H1 (cell line): ENCODE results near the gene PNCK. TPM values are rescaled to one million over a fixed set of nuclear protein-coding genes. Genes with fewer than 3 reads are reported as not detected.

Source experiments
- CTCF ChIA-PET: fragments of 300-600 bp; sonication (Branson Sonifier 250); formaldehyde crosslinking; loops from one replicate; lab custom pipeline; 2021; ENCODE audit not compliant: partially characterized antibody; lab: Charles Lee
- POLR2A ChIA-PET: fragments of 300-600 bp; sonication (Branson Sonifier 250); formaldehyde crosslinking; loops from one replicate; lab custom pipeline; 2021; ENCODE audit warnings: inconsistent platforms; ENCODE audit not compliant: partially characterized antibody; lab: Charles Lee
- DNase-seq, 2 experiments: peaks; one replicate each; pipeline versions ENCODE4 v3.0.0 to v3.0.0-alpha.2; 2010 to 2022; ENCODE audit warnings: low spot score in 2 of 2, low read depth in 1 of 2, mixed read lengths in 1 of 2
- FAIRE-seq: peaks from 2 replicates; lab custom pipeline; 2011; peaks lifted over from hg19 to GRCh38; lab: Jason Lieb, UNC
- H2AFZ ChIP-seq: 2 replicates; pipeline ENCODE4 v1.8.1; 2012; ENCODE audit warnings: low read length, inconsistent platforms
- H2AK5ac ChIP-seq: 2 replicates; pipeline ENCODE4 v1.6.1; 2013; ENCODE audit warnings: low read depth, low read length
- H2BK120ac ChIP-seq: replicated peaks from 2 replicates; pipeline ENCODE3; 2013; ENCODE audit warnings: low read depth, low read length, inconsistent platforms
- H2BK12ac ChIP-seq: 2 replicates; pipeline ENCODE4 v1.6.1; 2013; ENCODE audit warnings: low read depth, low read length
- H2BK15ac ChIP-seq: 2 replicates; pipeline ENCODE4 v1.6.1; 2013; ENCODE audit warnings: low read length
- H2BK20ac ChIP-seq: 2 replicates; pipeline ENCODE4 v1.6.1; 2013; ENCODE audit warnings: low read length
- H2BK5ac ChIP-seq: 2 replicates; pipeline ENCODE4 v1.6.1; 2013; ENCODE audit warnings: low read depth, low read length
- H3K14ac ChIP-seq: 2 replicates; pipeline ENCODE4 v1.6.1; 2013; ENCODE audit warnings: inconsistent platforms; ENCODE audit not compliant: insufficient read length
- H3K18ac ChIP-seq: 2 replicates; pipeline ENCODE4 v1.6.1; 2013; ENCODE audit warnings: low read length; ENCODE audit errors: extremely low read depth
- H3K23ac ChIP-seq: 2 replicates; pipeline ENCODE4 v1.6.1; 2013; ENCODE audit warnings: inconsistent platforms; ENCODE audit not compliant: insufficient read length
- H3K23me2 ChIP-seq: 2 replicates; pipeline ENCODE4 v1.6.1; 2013; ENCODE audit warnings: low read depth, low read length
- H3K27ac ChIP-seq: 2 replicates; pipeline ENCODE4 v1.6.1; 2011; ENCODE audit warnings: low read depth, low read length, inconsistent platforms
- H3K27me3 ChIP-seq, 4 experiments: replicated peaks in 1 of 4; 1 replicate in 1 of 4; 2 replicates in 3 of 4; pipeline versions ENCODE4 v1.6.1 to v1.8.1; 2011 to 2013; ENCODE audit warnings: low read length in 3 of 4, mild to moderate bottlenecking in 3 of 4, inconsistent platforms in 2 of 4, mixed read lengths in 2 of 4, moderate library complexity in 1 of 4; ENCODE audit not compliant: control insufficient read depth in 3 of 4, insufficient read depth in 3 of 4; ENCODE audit errors: extremely low read depth in 1 of 4
- H3K36me3 ChIP-seq, 4 experiments: 2 replicates each; pipeline versions ENCODE4 v1.6.1 to v1.8.1; 2011 to 2013; ENCODE audit warnings: mild to moderate bottlenecking in 4 of 4, low read length in 3 of 4, moderate library complexity in 2 of 4, control low read depth in 1 of 4, inconsistent platforms in 1 of 4; ENCODE audit not compliant: insufficient read depth in 4 of 4, control insufficient read depth in 2 of 4
- H3K4ac ChIP-seq: replicated peaks from 2 replicates; pipeline ENCODE3; 2013; ENCODE audit warnings: low read length, low read depth, mixed read lengths, inconsistent platforms; ENCODE audit not compliant: insufficient read length
- H3K4me1 ChIP-seq, 4 experiments: replicated peaks in 1 of 4; 1 replicate in 1 of 4; 2 replicates in 3 of 4; pipeline versions ENCODE4 v1.6.1 to v1.8.1; 2011 to 2013; ENCODE audit warnings: low read length in 3 of 4, inconsistent platforms in 2 of 4, mixed read lengths in 1 of 4; ENCODE audit not compliant: insufficient read depth in 4 of 4, control insufficient read depth in 3 of 4
- H3K4me2 ChIP-seq, 2 experiments: 2 replicates each; pipeline versions ENCODE4 v1.6.1 to v1.8.1; 2011 to 2013; ENCODE audit warnings: low read depth in 2 of 2, low read length in 2 of 2, control low read depth in 1 of 2, inconsistent platforms in 1 of 2, mild to moderate bottlenecking in 1 of 2; ENCODE audit not compliant: insufficient read depth in 1 of 2
- H3K4me3 ChIP-seq, 4 experiments: fragments of 200-600, 300-600 bp in 1 of 4; sonication (generic), shearing (Covaris generic), sonication (Bioruptor Twin) in 1 of 4; 2 replicates each; pipeline versions ENCODE4 v1.5.1 to v1.8.1; 2011 to 2016; ENCODE audit warnings: low read length in 4 of 4, low read depth in 3 of 4, control low read depth in 2 of 4, inconsistent platforms in 2 of 4, mild to moderate bottlenecking in 2 of 4, mixed read lengths in 1 of 4, moderate library complexity in 1 of 4; ENCODE audit not compliant: insufficient read depth in 2 of 4; ENCODE audit errors: extremely low read depth in 1 of 4
- H3K56ac ChIP-seq: replicated peaks from 2 replicates; pipeline ENCODE3; 2013; ENCODE audit warnings: low read depth, mild to moderate bottlenecking, mixed read lengths, low read length, inconsistent platforms; ENCODE audit not compliant: insufficient read length
- H3K79me1 ChIP-seq: 2 replicates; pipeline ENCODE4 v1.6.1; 2013; ENCODE audit warnings: low read depth, low read length, control low read depth
- H3K79me2 ChIP-seq, 2 experiments: 2 replicates each; pipeline versions ENCODE4 v1.6.1 to v1.8.1; 2012 to 2013; ENCODE audit warnings: low read length in 2 of 2, mild to moderate bottlenecking in 2 of 2, inconsistent platforms in 1 of 2; ENCODE audit not compliant: insufficient read depth in 2 of 2, control insufficient read depth in 1 of 2
- H3K9ac ChIP-seq, 4 experiments: replicated peaks in 1 of 4; 1 replicate in 1 of 4; 2 replicates in 3 of 4; pipeline versions ENCODE4 v1.6.1 to v1.8.1; 2011 to 2013; ENCODE audit warnings: low read depth in 3 of 4, low read length in 3 of 4, control low read depth in 2 of 4, mild to moderate bottlenecking in 2 of 4, moderate library complexity in 2 of 4, inconsistent platforms in 1 of 4; ENCODE audit errors: extremely low read depth in 1 of 4
- H3K9me3 ChIP-seq, 2 experiments: 2 replicates each; pipeline versions ENCODE4 v1.6.1 to v1.8.1; 2012 to 2013; ENCODE audit warnings: mild to moderate bottlenecking in 2 of 2, moderate library complexity in 2 of 2, control low read depth in 1 of 2, inconsistent platforms in 1 of 2, low read depth in 1 of 2, low read length in 1 of 2, mixed read lengths in 1 of 2; ENCODE audit not compliant: insufficient read depth in 2 of 2
- H4K20me1 ChIP-seq, 2 experiments: replicated peaks in 1 of 2; 2 replicates each; pipeline versions ENCODE3 to v1.8.1; 2011 to 2013; ENCODE audit warnings: inconsistent platforms in 2 of 2, low read length in 2 of 2, mild to moderate bottlenecking in 1 of 2; ENCODE audit not compliant: insufficient read depth in 2 of 2, control insufficient read depth in 1 of 2
- H4K5ac ChIP-seq: 2 replicates; pipeline ENCODE4 v1.6.1; 2013; ENCODE audit warnings: low read length, low read depth, mixed read lengths, inconsistent platforms; ENCODE audit not compliant: insufficient read length
- H4K8ac ChIP-seq: 2 replicates; pipeline ENCODE4 v1.8.0; 2013; ENCODE audit warnings: mild to moderate bottlenecking, moderate library complexity, low read length, inconsistent platforms; ENCODE audit not compliant: insufficient read depth; ENCODE audit errors: extremely low read depth
- H4K91ac ChIP-seq: replicated peaks from 2 replicates; pipeline ENCODE3; 2013; ENCODE audit warnings: low read length, mixed read lengths, inconsistent platforms; ENCODE audit not compliant: insufficient read length
- BACH1 ChIP-seq: IDR thresholded peaks from 2 replicates; pipeline ENCODE4 v1.6.1; 2012; ENCODE audit warnings: low read length, improper control_type of control experiment
- GABPA ChIP-seq: IDR thresholded peaks from 2 replicates; pipeline ENCODE4 v1.6.1; 2011; ENCODE audit warnings: mild to moderate bottlenecking, low read length, moderate library complexity, borderline replicate concordance; ENCODE audit not compliant: insufficient read depth
- KDM1A ChIP-seq: fragments of 200-600, 300-600 bp; sonication (generic); IDR thresholded peaks from 2 replicates; pipeline ENCODE4 v1.7.1; 2016; ENCODE audit warnings: mild to moderate bottlenecking, low read length, borderline replicate concordance
- SUZ12 ChIP-seq: fragments of 200-600 bp; sonication (generic); IDR thresholded peaks from 2 replicates; pipeline ENCODE4 v1.6.1; 2012; ENCODE audit warnings: mild to moderate bottlenecking, inconsistent platforms, low read length, moderate library complexity, mixed read lengths
- WGBS, 2 experiments: shearing (Covaris generic) in 1 of 2; methylation state at CpG; one replicate each; pipeline versions ENCODE4 v1.1.6 to v1.1.7; 2013 to 2015; ENCODE audit warnings: low lambda C conversion rate in 2 of 2, mixed read lengths in 2 of 2, inconsistent platforms in 1 of 2, low coverage in 1 of 2, missing lambda C conversion rate in 1 of 2; ENCODE audit not compliant: insufficient replicate concordance in 2 of 2, insufficient coverage in 1 of 2, insufficient read length in 1 of 2; ENCODE audit errors: extremely low coverage in 1 of 2, missing lambda C conversion rate in 1 of 2; 5-methylcytosine and 5-hydroxymethylcytosine counted together
- polyA plus RNA-seq, 7 experiments: library from polyadenylated mRNA; depleted of rRNA in 3 of 7; stranded (reverse) in 5 of 7; unstranded in 2 of 7; fragments of >200 nt in 5 of 7; fragments of 200-250 nt in 2 of 7; gene quantifications; 1 replicate in 5 of 7; 2 replicates in 1 of 7; 4 replicates in 1 of 7; pipeline versions ENCODE4 v1.2.1 to v1.2.3, GENCODE V29; 2011 to 2013; ENCODE audit warnings: missing spikeins in 2 of 7, mixed read lengths in 2 of 7
- total RNA-seq: library from RNA; stranded (reverse); fragmentation: NEBNext Ultra II Directional; extraction: Animal tissue kit (Norgen Biotek cat#: 25700); gene quantifications from 2 replicates; pipeline ENCODE4 v1.2.1, GENCODE V29; 2021

Gene PNCK
- total and polyA plus RNA-seq, 2 of the 8 experiments (the other 6 are each of a cell fraction or from before 2014, with no cell fraction given): 6.2 to 6.3 TPM

GRCh38 chrX:153707406-153707805 lies 33.8 kb upstream of the PNCK start:
- Histone ChIP-seq H3K79me1 (no peaks in the 10 kb centered on the region), H4K20me1 (no peaks in the 10 kb centered on the region), H2BK20ac (no peak overlapping the region), H3K14ac (no peak overlapping the region), H4K5ac (no peak overlapping the region), H3K4me2 (no peak overlapping the region), H2AFZ (no peak overlapping the region), H4K8ac (no peak overlapping the region), H2AK5ac (no peak overlapping the region), H4K91ac (no peak overlapping the region), H3K4me1 (peaks cover 0 to 2% (median 0%) of the 10 kb centered on the region in 4 experiments; a peak in 3 of 7 replicates), H3K27ac (no peak overlapping the region), H3K27me3 (no peaks in the 10 kb centered on the region), H2BK120ac (no peak overlapping the region), H3K23ac (no peak overlapping the region), H3K4ac (no peak overlapping the region), H3K36me3 (peaks cover 0 to 22% (median 6%) of the 10 kb centered on the region in 4 experiments; a peak in 4 of 8 replicates), H3K56ac (no peak overlapping the region), H3K23me2 (no peaks in the 10 kb centered on the region), H2BK5ac (no peak overlapping the region), H3K9ac (no peak overlapping the region), H3K18ac (no peak overlapping the region), H3K79me2 (no peaks in the 10 kb centered on the region), H3K4me3 (no peak overlapping the region), H2BK12ac (no peak overlapping the region), H3K9me3 (no peaks in the 10 kb centered on the region), H2BK15ac (no peak overlapping the region)
- POLR2A ChIA-PET: interaction anchor here (1.2 to 2.5 kb wide), 3 partner anchors 8 to 15 kb away, joined by 4 to 11 read pairs (median 6); no protein-coding TSS in a partner anchor
- no peak for DNase-seq
- WGBS, 2 experiments: 93% methylated on average over 3 of the region's 6 CpGs; no CpG with 5 or more reads in 1 of the 2 experiments
- no peak for FAIRE-seq
- CTCF ChIA-PET: interaction anchor here (0.7 to 2.8 kb wide), 10 partner anchors 8 to 144 kb away, joined by 3 to 10 read pairs (median 5); partner anchors contain the start of gene SLC6A8
- TF ChIP-seq GABPA (no peak), SUZ12 (no peak), KDM1A (no peak), BACH1 (no peak)
